Naive thymus-derived CD4-positive, alpha-beta T cell (primary cell): ENCODE results near the gene ANXA10. TPM values are rescaled to one million over a fixed set of nuclear protein-coding genes. Genes with fewer than 3 reads are reported as not detected.
"Not testable (repeated sequence)": the region's sequence is repeated elsewhere in the genome, so short reads cannot be mapped to it uniquely, and the experiment has no call there.

Experiments
- ATAC-seq: fragments of 150-1000 bp; cut with Tn5 transposase; 2 replicates; pipeline ENCODE4 v1.10.0; 2021; ENCODE audit warnings: mild to moderate bottlenecking, moderate library complexity
- CTCF ChIA-PET: fragments of 350-600 bp; sonication (Branson Sonifier 250); formaldehyde crosslinking; loops from one replicate; lab custom pipeline; 2021; ENCODE audit warnings: antibody characterized with exemption; lab: Charles Lee
- POLR2A ChIA-PET: fragments of 350-600 bp; sonication (Branson Sonifier 250); formaldehyde crosslinking; loops from one replicate; lab custom pipeline; 2021; ENCODE audit warnings: antibody characterized with exemption, inconsistent platforms; lab: Charles Lee
- DNase-seq, 9 donors: peaks; one replicate each; pipeline versions ENCODE4 v3.0.0 to v3.0.0-alpha.2; 2020 to 2022; ENCODE audit warnings: mixed read lengths in 1 of 9
- H3K27ac ChIP-seq: one replicate; pipeline ENCODE4 v1.7.0; 2013; ENCODE audit warnings: mild to moderate bottlenecking, low read depth, low read length, moderate library complexity
- H3K27me3 ChIP-seq, 2 donors: one replicate each; pipeline ENCODE4 v1.7.0; 2013; ENCODE audit warnings: low read length in 2 of 2, mild to moderate bottlenecking in 2 of 2, moderate library complexity in 2 of 2; ENCODE audit not compliant: control insufficient read depth in 2 of 2, insufficient read depth in 2 of 2
- H3K36me3 ChIP-seq, 3 experiments: 1 replicate in 2 of 3; 2 replicates in 1 of 3; pipeline ENCODE4 v1.7.0; 2013; ENCODE audit warnings: low read length in 3 of 3, mild to moderate bottlenecking in 3 of 3, moderate library complexity in 1 of 3; ENCODE audit not compliant: insufficient read depth in 3 of 3, control insufficient read depth in 2 of 3
- H3K4me1 ChIP-seq, 2 donors: one replicate each; pipeline ENCODE4 v1.7.0; 2013; ENCODE audit warnings: low read length in 2 of 2, mild to moderate bottlenecking in 2 of 2, moderate library complexity in 1 of 2; ENCODE audit not compliant: control insufficient read depth in 2 of 2, insufficient read depth in 2 of 2
- H3K4me3 ChIP-seq: 2 replicates; pipeline ENCODE4 v1.7.0; 2013; ENCODE audit warnings: mild to moderate bottlenecking, low read length
- H3K9me3 ChIP-seq, 3 experiments: 1 replicate in 2 of 3; 2 replicates in 1 of 3; pipeline ENCODE4 v1.7.0; 2013; ENCODE audit warnings: low read length in 3 of 3; ENCODE audit not compliant: control insufficient read depth in 2 of 3
- H3K27ac Mint-ChIP-seq, 9 donors: one replicate each; pipeline ENCODE4 v1.8.0; 2020 to 2022; ENCODE audit warnings: mixed read lengths in 9 of 9, mild to moderate bottlenecking in 8 of 9, moderate library complexity in 5 of 9, inconsistent platforms in 2 of 9
- H3K27me3 Mint-ChIP-seq, 5 donors: one replicate each; pipeline ENCODE4 v1.8.0; 2021 to 2022; ENCODE audit warnings: mixed read lengths in 5 of 5, mild to moderate bottlenecking in 1 of 5
- H3K36me3 Mint-ChIP-seq, 5 donors: one replicate each; pipeline ENCODE4 v1.8.0; 2020 to 2022; ENCODE audit warnings: mixed read lengths in 5 of 5, mild to moderate bottlenecking in 3 of 5, inconsistent platforms in 1 of 5
- H3K4me1 Mint-ChIP-seq, 7 donors: one replicate each; pipeline ENCODE4 v1.8.0; 2020 to 2022; ENCODE audit warnings: mixed read lengths in 7 of 7, mild to moderate bottlenecking in 3 of 7, inconsistent platforms in 1 of 7
- H3K4me3 Mint-ChIP-seq, 10 donors: one replicate each; pipeline ENCODE4 v1.8.0; 2020 to 2022; ENCODE audit warnings: mild to moderate bottlenecking in 10 of 10, mixed read lengths in 10 of 10, moderate library complexity in 6 of 10, inconsistent platforms in 2 of 10
- H3K9me3 Mint-ChIP-seq, 11 donors: one replicate each; pipeline ENCODE4 v1.8.0; 2020 to 2022; ENCODE audit warnings: mixed read lengths in 11 of 11, mild to moderate bottlenecking in 4 of 11, inconsistent platforms in 1 of 11, moderate library complexity in 1 of 11
- intact Hi-C, 2 donors: fragments of 100-400 bp; cut with micrococcal nuclease; formaldehyde crosslinking; loops; one replicate each; pipeline ENCODE4 v1.15.1; 2023
- polyA plus RNA-seq, 2 donors: library from polyadenylated mRNA; unstranded; fragments of 300-500 nt; fragmentation: Illumina TruSeq; gene quantifications; one replicate each; pipeline ENCODE4 v1.2.3, GENCODE V29; 2021
- total RNA-seq, 6 experiments: library from RNA in 5 of 6; stranded (reverse) in 5 of 6; gene quantifications; 1 replicate in 5 of 6; 2 replicates in 1 of 6; pipeline ENCODE4 v1.2.3 and lab custom pipeline; 2021 to 2026

The ANXA10 gene
- total and polyA plus RNA-seq, 7 experiments from 2014 or later, result not detected

DNA sequence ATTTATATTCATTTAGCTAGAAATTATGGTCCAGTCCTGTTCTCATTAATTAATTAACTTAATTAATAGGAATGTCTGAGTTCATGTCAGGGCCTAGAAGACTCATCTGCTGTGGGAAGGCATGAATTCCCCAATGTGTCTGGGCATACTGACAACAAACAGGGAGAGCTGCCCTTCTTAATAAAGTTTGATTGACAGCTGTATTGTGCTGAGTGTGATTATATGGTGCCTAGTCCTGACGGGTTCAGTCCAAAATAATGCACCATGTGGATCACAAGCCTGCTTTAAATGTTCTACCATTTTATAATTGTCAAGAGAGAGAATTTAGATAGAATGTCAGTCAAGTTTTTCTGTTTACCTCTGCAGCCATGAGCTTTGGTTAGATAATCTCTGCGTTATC lies 34.6 kb downstream of the ANXA10 start:
- Mint-ChIP-seq H3K36me3 (no peaks in the 10 kb centered on the region), H3K4me3 (no peak overlapping the region), H3K9me3 (peaks cover 0 to 4% (median 0%) of the 10 kb centered on the region in 11 donors), H3K27me3 (peaks cover 8 to 24% (median 12%) of the 10 kb centered on the region in 5 donors), H3K27ac (no peak overlapping the region), H3K4me1 (no peaks in the 10 kb centered on the region)
- intact Hi-C loops, result no loop called here
- DNase-seq (no peak), ATAC-seq (no peak)
- H3K4me1 ChIP-seq, result no peaks in the 10 kb centered on the region
- no peaks in the 10 kb centered on the region for H3K27me3 ChIP-seq
- H3K27ac ChIP-seq, result no peak overlapping the region
- ChIA-PET POLR2A (no interaction called here), CTCF (no interaction called here)
- no peak overlapping the region for H3K4me3 ChIP-seq
- no peaks in the 10 kb centered on the region for H3K36me3 ChIP-seq
- no peaks in the 10 kb centered on the region for H3K9me3 ChIP-seq

DNA sequence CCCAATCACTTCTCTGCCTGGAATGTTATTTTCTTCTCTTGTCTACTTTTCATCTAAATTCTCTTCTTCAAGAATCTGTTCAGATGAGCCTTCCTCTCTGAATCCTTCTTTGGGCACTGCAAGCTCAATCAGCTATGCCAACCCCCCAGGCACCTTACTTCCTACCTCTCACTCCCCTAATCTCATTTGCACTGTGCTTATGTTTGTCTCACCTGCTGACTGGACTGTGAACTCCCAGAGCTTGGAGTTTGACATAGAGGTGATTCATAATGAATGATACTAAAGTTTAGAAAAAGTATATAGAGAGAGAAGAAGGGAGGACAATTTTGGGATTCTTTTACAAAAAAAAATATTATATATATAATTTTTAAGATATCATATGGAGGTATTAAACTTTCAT lies 36.3 kb downstream of the ANXA10 start:
- Histone ChIP-seq H3K27ac (no peak overlapping the region), H3K4me1 (no peaks in the 10 kb centered on the region), H3K9me3 (no peaks in the 10 kb centered on the region), H3K27me3 (no peaks in the 10 kb centered on the region), H3K36me3 (no peaks in the 10 kb centered on the region), H3K4me3 (no peak overlapping the region)
- Mint-ChIP-seq H3K27ac (no peak overlapping the region), H3K4me3 (no peak overlapping the region), H3K9me3 (peaks cover 0 to 4% (median 0%) of the 10 kb centered on the region in 11 donors), H3K27me3 (peaks cover 8 to 16% (median 9%) of the 10 kb centered on the region in 5 donors), H3K4me1 (no peaks in the 10 kb centered on the region), H3K36me3 (no peaks in the 10 kb centered on the region)
- CTCF ChIA-PET, result no interaction called here
- intact Hi-C loops, result no loop called here
- DNase-seq (no peak), ATAC-seq (no peak)
- POLR2A ChIA-PET, result no interaction called here

DNA sequence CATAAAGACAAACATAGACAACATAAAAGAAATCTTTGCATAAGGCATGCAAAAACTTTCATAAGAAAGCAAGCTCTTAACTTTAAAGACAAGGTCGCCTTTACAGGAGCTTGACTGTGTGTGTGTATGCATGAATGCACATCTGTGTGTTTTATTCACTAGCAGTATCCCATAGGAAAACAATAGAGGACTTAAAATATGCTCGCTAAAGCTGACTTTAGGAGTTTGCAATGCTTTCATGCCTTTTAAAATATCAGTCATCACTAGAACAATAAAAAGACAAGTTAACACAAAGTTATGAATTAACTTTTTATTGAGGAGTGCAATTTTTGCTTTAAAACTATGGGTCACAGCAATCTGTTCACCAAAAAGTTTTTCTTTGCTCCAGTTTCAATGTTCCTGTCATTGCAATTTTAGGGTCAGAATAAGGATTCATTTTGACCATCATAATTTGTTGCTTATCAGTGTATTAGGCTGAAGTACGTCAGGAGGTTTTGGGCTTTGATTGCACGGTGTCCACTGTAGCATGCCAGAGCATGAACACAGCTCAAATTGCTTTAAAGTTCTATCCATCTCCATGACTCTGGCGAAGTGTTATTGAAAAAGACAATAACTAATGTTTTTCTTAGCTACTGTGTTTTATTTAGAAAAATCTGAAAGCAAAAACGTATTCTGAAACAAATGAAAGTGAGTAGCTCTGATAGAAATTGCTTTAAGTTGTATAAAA lies 36.9 kb downstream of the ANXA10 start:
- no peak overlapping the region for H3K4me3 ChIP-seq
- Mint-ChIP-seq H3K36me3 (no peaks in the 10 kb centered on the region), H3K4me3 (no peak overlapping the region), H3K27me3 (peaks cover 8 to 11% (median 9%) of the 10 kb centered on the region in 5 donors), H3K4me1 (no peaks in the 10 kb centered on the region), H3K9me3 (peaks cover 0 to 4% (median 0%) of the 10 kb centered on the region in 11 donors), H3K27ac (no peak overlapping the region)
- H3K4me1 ChIP-seq, result no peaks in the 10 kb centered on the region
- ChIA-PET CTCF (no interaction called here), POLR2A (no interaction called here)
- no peak overlapping the region for H3K27ac ChIP-seq
- ATAC-seq (no peak), DNase-seq (no peak)
- H3K9me3 ChIP-seq, result no peaks in the 10 kb centered on the region
- H3K27me3 ChIP-seq, result no peaks in the 10 kb centered on the region
- intact Hi-C loops, result no loop called here
- no peaks in the 10 kb centered on the region for H3K36me3 ChIP-seq

DNA sequence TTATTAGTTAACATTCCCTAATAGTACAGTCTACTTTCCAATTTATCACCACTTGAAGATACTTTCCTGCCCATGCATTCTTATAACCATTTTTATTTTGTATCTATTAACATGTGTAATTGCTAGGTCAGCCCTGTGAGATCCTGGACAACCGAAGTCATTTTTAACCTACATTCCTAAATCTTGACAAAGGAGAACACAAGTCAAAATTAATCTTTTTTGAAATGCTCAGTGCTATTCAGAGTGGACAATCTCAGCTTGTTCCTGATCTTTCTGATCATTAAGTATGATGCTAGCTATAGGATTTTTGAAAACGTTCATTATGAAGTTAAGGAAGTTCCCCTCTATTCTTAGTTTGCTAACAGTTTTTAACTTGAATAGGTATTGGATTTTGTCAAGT lies 37.5 kb downstream of the ANXA10 start:
- no peak overlapping the region for H3K27ac ChIP-seq
- H3K27ac Mint-ChIP-seq, result no peak overlapping the region
- no peaks in the 10 kb centered on the region for H3K4me1 ChIP-seq
- ATAC-seq (no peak), DNase-seq (no peak)
- no peaks in the 10 kb centered on the region for H3K36me3 Mint-ChIP-seq
- no peak overlapping the region for H3K4me3 ChIP-seq
- H3K27me3 ChIP-seq, result no peaks in the 10 kb centered on the region
- intact Hi-C loops, result no loop called here
- ChIA-PET POLR2A (no interaction called here), CTCF (no interaction called here)
- H3K9me3 ChIP-seq, result no peaks in the 10 kb centered on the region
- no peaks in the 10 kb centered on the region for H3K4me1 Mint-ChIP-seq
- peaks cover 0 to 4% (median 0%) of the 10 kb centered on the region in 11 donors for H3K9me3 Mint-ChIP-seq
- no peak overlapping the region for H3K4me3 Mint-ChIP-seq
- H3K27me3 Mint-ChIP-seq, result peaks cover 8 to 11% (median 9%) of the 10 kb centered on the region in 5 donors
- no peaks in the 10 kb centered on the region for H3K36me3 ChIP-seq

DNA sequence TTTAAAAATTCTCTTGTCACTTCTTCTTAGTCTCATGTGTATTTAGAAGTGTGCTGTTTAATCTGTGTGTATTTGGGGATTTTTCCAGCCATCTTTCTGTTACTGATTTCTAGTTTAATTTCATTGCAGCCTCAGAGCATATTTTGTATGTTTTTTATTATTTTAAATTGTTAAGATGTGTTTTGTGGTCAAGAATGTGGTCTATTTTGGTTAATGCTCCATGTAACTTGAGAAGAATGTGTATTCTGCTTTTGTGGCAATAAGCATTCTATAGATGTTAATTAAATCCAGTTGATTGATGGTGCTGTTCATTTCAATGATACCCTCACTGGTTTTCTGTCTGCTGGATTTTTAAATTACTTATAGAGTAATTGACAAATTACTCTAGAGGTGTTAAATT lies 38.9 kb downstream of the ANXA10 start:
- no peak overlapping the region for H3K4me3 Mint-ChIP-seq
- ATAC-seq (no peak), DNase-seq (no peak)
- H3K4me1 Mint-ChIP-seq, result no peaks in the 10 kb centered on the region
- H3K36me3 ChIP-seq, result no peaks in the 10 kb centered on the region
- H3K4me3 ChIP-seq, result no peak overlapping the region
- ChIA-PET POLR2A (no interaction called here), CTCF (no interaction called here)
- H3K27me3 ChIP-seq, result no peaks in the 10 kb centered on the region
- H3K4me1 ChIP-seq, result no peaks in the 10 kb centered on the region
- no peaks in the 10 kb centered on the region for H3K36me3 Mint-ChIP-seq
- H3K27ac Mint-ChIP-seq, result no peak overlapping the region
- H3K9me3 ChIP-seq, result no peaks in the 10 kb centered on the region
- peaks cover 8 to 11% (median 9%) of the 10 kb centered on the region in 5 donors for H3K27me3 Mint-ChIP-seq
- intact Hi-C loops, result no loop called here
- no peak overlapping the region for H3K27ac ChIP-seq
- peaks cover 0 to 4% (median 0%) of the 10 kb centered on the region in 11 donors for H3K9me3 Mint-ChIP-seq

DNA sequence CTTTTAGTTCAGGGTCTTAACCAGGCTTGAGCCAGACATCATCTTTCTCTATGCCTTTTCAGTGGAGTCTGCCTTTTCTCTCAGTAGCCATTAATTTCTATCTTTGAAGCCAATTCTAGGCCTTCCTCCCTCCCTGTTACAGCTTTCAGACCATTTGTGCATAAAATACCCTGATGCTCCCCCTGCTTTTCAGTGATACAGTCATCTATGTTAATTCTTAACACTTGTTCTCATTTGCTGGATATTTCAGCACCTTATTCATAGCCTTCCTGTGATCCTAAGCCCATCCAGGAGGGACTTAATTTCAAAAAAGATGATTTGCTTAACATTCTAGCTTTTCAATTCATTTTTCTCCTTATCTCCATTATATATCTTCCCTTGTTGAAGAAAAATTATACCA lies 42.3 kb downstream of the ANXA10 start:
- no peaks in the 10 kb centered on the region for H3K36me3 ChIP-seq
- Mint-ChIP-seq H3K27ac (no peak overlapping the region), H3K4me1 (no peaks in the 10 kb centered on the region), H3K27me3 (peaks cover 4 to 11% (median 9%) of the 10 kb centered on the region in 5 donors), H3K4me3 (no peak overlapping the region), H3K36me3 (no peaks in the 10 kb centered on the region), H3K9me3 (peaks cover 0 to 4% (median 0%) of the 10 kb centered on the region in 11 donors)
- H3K4me3 ChIP-seq, result no peak overlapping the region
- H3K9me3 ChIP-seq, result no peaks in the 10 kb centered on the region
- intact Hi-C loops, result no loop called here
- H3K27ac ChIP-seq, result no peak overlapping the region
- ATAC-seq, result no peak
- no peaks in the 10 kb centered on the region for H3K27me3 ChIP-seq
- ChIA-PET POLR2A (no interaction called here), CTCF (no interaction called here)
- H3K4me1 ChIP-seq, result no peaks in the 10 kb centered on the region
- DNase-seq, result no peak

DNA sequence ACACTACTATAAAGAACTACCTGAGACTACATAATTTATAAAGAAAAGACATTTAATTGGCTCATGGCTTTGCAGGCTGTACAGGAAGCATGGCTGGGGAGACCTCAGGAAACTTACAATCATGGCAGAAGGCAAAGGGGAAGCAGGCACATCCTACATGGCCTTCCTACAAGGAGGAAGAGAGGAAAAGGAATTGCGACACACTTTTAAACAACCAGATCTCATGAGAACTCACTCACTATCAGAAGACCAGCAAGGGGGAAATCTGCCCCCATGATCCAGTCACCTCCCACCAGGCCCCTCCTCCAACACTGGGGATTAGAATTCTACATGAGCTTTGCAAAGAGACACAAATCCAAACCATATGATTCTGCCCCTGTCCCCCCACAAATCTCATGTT lies 43.5 kb downstream of the ANXA10 start:
- POLR2A ChIA-PET, H3K36me3 Mint-ChIP-seq, intact Hi-C loops, H3K27me3 ChIP-seq, H3K9me3 ChIP-seq, DNase-seq, CTCF ChIA-PET, H3K27ac ChIP-seq, ATAC-seq, H3K4me1 ChIP-seq, H3K27me3 Mint-ChIP-seq, H3K36me3 ChIP-seq, H3K4me3 ChIP-seq, H3K9me3 Mint-ChIP-seq, H3K4me3 Mint-ChIP-seq, H3K4me1 Mint-ChIP-seq, H3K27ac Mint-ChIP-seq: not testable (repeated sequence)
